Measurements from ENCODE around the gene DCC.

DNA sequence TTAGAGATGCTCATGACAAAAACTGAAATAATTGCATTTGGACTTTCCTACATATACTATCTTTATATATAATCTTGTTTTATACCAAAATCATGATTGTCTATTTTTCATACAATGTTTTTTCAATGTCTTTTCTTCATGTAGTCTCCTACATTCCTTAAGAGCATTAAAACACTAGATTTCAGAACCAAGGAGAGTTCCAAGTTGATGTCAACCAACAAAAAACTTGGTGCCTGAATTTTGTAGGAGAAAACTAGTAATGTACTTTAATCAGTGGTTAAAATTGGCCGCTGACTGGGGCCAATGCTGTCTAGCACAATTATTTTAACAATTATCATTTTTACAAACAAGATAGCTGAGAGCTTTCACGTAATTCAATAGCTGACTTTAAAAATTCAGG, 678.8 kb downstream of the DCC start:
- TF ChIP-seq EZH2 (IDR thresholded peaks at IDR 0.05; ENCODE audit: low read depth, low read length, severe bottlenecking) (no peak), POLR2A (IDR thresholded peaks at IDR 0.05; ENCODE audit: control extremely low read depth in 1 of 2, low read depth in 2 of 2, low read length in 2 of 2) (no peak)

All from H1 (cell line).